Colonic mucosa (tissue), 4 donors: ENCODE data around the gene POU6F1. TPM values are rescaled to one million over a fixed set of nuclear protein-coding genes. Genes with fewer than 3 reads are reported as not detected.

Source experiments
- DNase-seq: peaks from one replicate; pipeline ENCODE4 v3.0.0-alpha.2; 2020
- H3K27ac ChIP-seq: fragments of 200-600 bp; one replicate; pipeline ENCODE4 v1.8.0; 2021
- H3K27me3 ChIP-seq: fragments of 200-600 bp; one replicate; pipeline ENCODE4 v1.8.0; 2021
- H3K36me3 ChIP-seq: fragments of 200-600 bp; one replicate; pipeline ENCODE4 v1.8.0; 2021
- H3K4me1 ChIP-seq: fragments of 200-600 bp; one replicate; pipeline ENCODE4 v1.8.0; 2021; ENCODE audit warnings: mild to moderate bottlenecking
- H3K4me3 ChIP-seq: fragments of 200-600 bp; one replicate; pipeline ENCODE4 v1.8.0; 2021
- H3K9ac ChIP-seq, 2 donors: one replicate each; pipeline ENCODE4 v1.7.0; 2013; ENCODE audit warnings: control low read depth in 2 of 2, low read depth in 2 of 2, low read length in 2 of 2
- H3K9me3 ChIP-seq: fragments of 200-600 bp; one replicate; pipeline ENCODE4 v1.8.0; 2021
- CTCF ChIP-seq: fragments of 200-600 bp; IDR thresholded peaks from one replicate; pipeline ENCODE4 v1.8.0; 2022; ENCODE audit warnings: antibody characterized with exemption, mild to moderate bottlenecking
- intact Hi-C: fragments of 100-400 bp; cut with DNase I; formaldehyde crosslinking; loops from one replicate; pipeline ENCODE4 v1.14.1; 2022
- total RNA-seq, 2 donors: library from RNA; stranded (reverse); fragmentation: NEBNext Ultra II Directional in 1 of 2; extraction: Animal tissue kit (Norgen Biotek cat#: 25700) in 1 of 2; gene quantifications; one replicate each; pipeline ENCODE4 v1.2.1, GENCODE V29; 2021
- donor health status: healthy.
- donor health status: DM: no; HTN: no; CAD: no.
- donor health status: DM: no; HTN: no; CAD: no.

The POU6F1 gene
- total RNA-seq, 2 donors from 2014 or later: 4.9 to 5.6 TPM

GRCh38 chr12:51254536-51254935, 36.7 kb upstream of the POU6F1 start:
- H3K9me3 ChIP-seq: no peaks in the 10 kb centered on the region
- no peak for TF ChIP-seq CTCF
- H3K27me3 ChIP-seq: no peaks in the 10 kb centered on the region
- intact Hi-C loops: no loop called here
- H3K36me3 ChIP-seq: no peaks in the 10 kb centered on the region
- no peak overlapping the region for H3K27ac ChIP-seq
- H3K9ac ChIP-seq: no peak overlapping the region
- H3K4me1 ChIP-seq: no peaks in the 10 kb centered on the region
- DNase-seq: no peak
- no peak overlapping the region for H3K4me3 ChIP-seq

- TF ChIP-seq CTCF: no peak
- Histone ChIP-seq H3K36me3 (no peaks in the 10 kb centered on the region), H3K4me3 (no peak overlapping the region), H3K4me1 (no peaks in the 10 kb centered on the region), H3K27ac (no peak overlapping the region), H3K9ac (no peak overlapping the region), H3K9me3 (no peaks in the 10 kb centered on the region), H3K27me3 (no peaks in the 10 kb centered on the region)
- DNase-seq: no peak
- intact Hi-C loops: no loop called here
Observed at GRCh38 chr12:51253276-51253675, 35.4 kb upstream of the POU6F1 start.

- Histone ChIP-seq H3K9ac (no peak overlapping the region), H3K36me3 (no peaks in the 10 kb centered on the region), H3K27ac (no peak overlapping the region), H3K4me3 (no peak overlapping the region), H3K4me1 (no peaks in the 10 kb centered on the region), H3K27me3 (no peaks in the 10 kb centered on the region), H3K9me3 (no peaks in the 10 kb centered on the region)
- intact Hi-C loops: no loop called here
- TF ChIP-seq CTCF: no peak
- DNase-seq: no peak
Observed at GRCh38 chr12:51247523-51248206, 29.8 kb upstream of the POU6F1 start.

GRCh38 chr12:51246254-51246853, 28.5 kb upstream of the POU6F1 start:
- Histone ChIP-seq H3K9me3 (no peaks in the 10 kb centered on the region), H3K36me3 (peaks cover 7% of the 10 kb centered on the region), H3K4me3 (no peak overlapping the region), H3K4me1 (no peaks in the 10 kb centered on the region), H3K27ac (no peak overlapping the region), H3K27me3 (no peaks in the 10 kb centered on the region), H3K9ac (peak overlapping the region in 1 of 2 donors; percentile 31)
- no peak for TF ChIP-seq CTCF
- intact Hi-C loops: no loop called here
- DNase-seq: peak; percentile 42

GRCh38 chr12:51245476-51246253, 27.8 kb upstream of the POU6F1 start:
- intact Hi-C loops: no loop called here
- peaks cover 1% of the 10 kb centered on the region for H3K4me1 ChIP-seq

More at GRCh38 chr12:51245476-51246253, 27.8 kb upstream of the POU6F1 start:
- Histone ChIP-seq H3K27ac (no peak overlapping the region), H3K27me3 (no peaks in the 10 kb centered on the region), H3K4me3 (no peak overlapping the region), H3K9me3 (no peaks in the 10 kb centered on the region), H3K36me3 (peaks cover 14% of the 10 kb centered on the region), H3K9ac (peak overlapping the region in 1 of 2 donors; percentile 31)
- DNase-seq: no peak
- no peak for TF ChIP-seq CTCF
